Measurements from ENCODE around the gene ENOX2. TPM values are rescaled to one million over a fixed set of nuclear protein-coding genes. Genes with fewer than 3 reads are reported as not detected.

Gene ENOX2
- polyA plus RNA-seq, 3 donors: 6.8 to 22.1 (median 14.7) TPM

- peaks cover 10 to 19% of the 10 kb centered on the region in 2 donors for H3K36me3 Mint-ChIP-seq
- intact Hi-C loops (cut with micrococcal nuclease): no loop called here
Measured at GRCh38 chrX:130658310-130658709, 244.7 kb downstream of the ENOX2 start.

GRCh38 chrX:130654409-130654950, 248.5 kb downstream of the ENOX2 start:
- H3K4me1 Mint-ChIP-seq: no peaks in the 10 kb centered on the region
- H3K4me3 Mint-ChIP-seq: no peak overlapping the region
- Histone ChIP-seq H3K79me2 (ENCODE audit: insufficient read depth, low read length) (no peaks in the 10 kb centered on the region), H4K20me1 (ENCODE audit: insufficient read depth, low read length) (no peaks in the 10 kb centered on the region), H3K4me3 (replicated peaks in 1 of 3; ENCODE audit: low read depth in 2 of 3, low read length in 3 of 3) (no peak overlapping the region), H3K4me2 (replicated peaks; ENCODE audit: extremely low read depth, low read length, poor library complexity, severe bottlenecking) (no peak overlapping the region), H3K4me1 (ENCODE audit: control insufficient read depth in 1 of 2, insufficient read depth in 2 of 2, low read length in 2 of 2) (no peaks in the 10 kb centered on the region), H3K9ac (ENCODE audit: insufficient read depth, low read length, poor library complexity, severe bottlenecking) (no peak overlapping the region), H3K27me3 (ENCODE audit: control insufficient read depth in 2 of 2, insufficient read depth in 2 of 2, low read length in 2 of 2) (no peaks in the 10 kb centered on the region), H3K9me3 (replicated peaks in 1 of 2; ENCODE audit: control insufficient read depth in 1 of 2, insufficient read depth in 1 of 2, low read length in 2 of 2) (no peaks in the 10 kb centered on the region), H3K36me3 (replicated peaks in 1 of 2; ENCODE audit: control insufficient read depth in 1 of 2, insufficient read depth in 2 of 2, low read length in 2 of 2) (no peaks in the 10 kb centered on the region), H3K27ac (ENCODE audit: low read depth in 1 of 2, low read length in 2 of 2) (no peak overlapping the region), H2AFZ (ENCODE audit: insufficient read depth, low read depth, low read length, poor library complexity, severe bottlenecking) (no peak overlapping the region)
- H3K9me3 Mint-ChIP-seq: peaks cover 0 to 4% (median 2%) of the 10 kb centered on the region in 7 donors
- intact Hi-C loops (cut with micrococcal nuclease): no loop called here
- no peak overlapping the region for H3K27ac Mint-ChIP-seq
- WGBS (ENCODE audit: insufficient coverage): no CpG with 5 or more reads among the region's 4 CpGs
- peaks cover 5 to 14% of the 10 kb centered on the region in 2 donors for H3K36me3 Mint-ChIP-seq
- H3K27me3 Mint-ChIP-seq (ENCODE audit: low read depth in 3 of 3): no peaks in the 10 kb centered on the region
- DNase-seq: no peak
- TF ChIP-seq CTCF (IDR thresholded peaks at IDR 0.05): no peak

More at GRCh38 chrX:130658310-130658709, 244.7 kb downstream of the ENOX2 start:
- Histone ChIP-seq H3K4me1 (ENCODE audit: control insufficient read depth in 1 of 2, insufficient read depth in 2 of 2, low read length in 2 of 2) (no peaks in the 10 kb centered on the region), H3K9me3 (replicated peaks in 1 of 2; ENCODE audit: control insufficient read depth in 1 of 2, insufficient read depth in 1 of 2, low read length in 2 of 2) (no peaks in the 10 kb centered on the region), H3K27ac (ENCODE audit: low read depth in 1 of 2, low read length in 2 of 2) (no peak overlapping the region), H3K4me3 (replicated peaks in 1 of 3; ENCODE audit: low read depth in 2 of 3, low read length in 3 of 3) (no peak overlapping the region), H3K9ac (ENCODE audit: insufficient read depth, low read length, poor library complexity, severe bottlenecking) (no peak overlapping the region), H3K36me3 (replicated peaks in 1 of 2; ENCODE audit: control insufficient read depth in 1 of 2, insufficient read depth in 2 of 2, low read length in 2 of 2) (peaks cover 0 to 7% of the 10 kb centered on the region in 2 donors), H4K20me1 (ENCODE audit: insufficient read depth, low read length) (no peaks in the 10 kb centered on the region), H3K27me3 (ENCODE audit: control insufficient read depth in 2 of 2, insufficient read depth in 2 of 2, low read length in 2 of 2) (no peaks in the 10 kb centered on the region), H3K79me2 (ENCODE audit: insufficient read depth, low read length) (no peaks in the 10 kb centered on the region), H3K4me2 (replicated peaks; ENCODE audit: extremely low read depth, low read length, poor library complexity, severe bottlenecking) (no peak overlapping the region), H2AFZ (ENCODE audit: insufficient read depth, low read depth, low read length, poor library complexity, severe bottlenecking) (no peak overlapping the region)
- no peak for DNase-seq
- H3K9me3 Mint-ChIP-seq: peaks cover 0 to 4% (median 2%) of the 10 kb centered on the region in 7 donors
- TF ChIP-seq CTCF (IDR thresholded peaks at IDR 0.05): no peak
- H3K27me3 Mint-ChIP-seq (ENCODE audit: low read depth in 3 of 3): peaks cover 0 to 9% (median 0%) of the 10 kb centered on the region in 3 donors
- no peak overlapping the region for H3K4me3 Mint-ChIP-seq
- no peak overlapping the region for H3K27ac Mint-ChIP-seq
- no peaks in the 10 kb centered on the region for H3K4me1 Mint-ChIP-seq

Data from CD14-positive monocyte (primary cell).